HK-2 (cell line): ENCODE results near the gene METTL23.
"Not testable (repeated sequence)": the region's sequence is repeated elsewhere in the genome, so short reads cannot be mapped to it uniquely, and the experiment has no call there.

Experiments used
- DNase-seq: peaks from one replicate; pipeline ENCODE4 v3.0.0-alpha.2; 2018; ENCODE audit not compliant: unreplicated experiment

Gene METTL23

DNA sequence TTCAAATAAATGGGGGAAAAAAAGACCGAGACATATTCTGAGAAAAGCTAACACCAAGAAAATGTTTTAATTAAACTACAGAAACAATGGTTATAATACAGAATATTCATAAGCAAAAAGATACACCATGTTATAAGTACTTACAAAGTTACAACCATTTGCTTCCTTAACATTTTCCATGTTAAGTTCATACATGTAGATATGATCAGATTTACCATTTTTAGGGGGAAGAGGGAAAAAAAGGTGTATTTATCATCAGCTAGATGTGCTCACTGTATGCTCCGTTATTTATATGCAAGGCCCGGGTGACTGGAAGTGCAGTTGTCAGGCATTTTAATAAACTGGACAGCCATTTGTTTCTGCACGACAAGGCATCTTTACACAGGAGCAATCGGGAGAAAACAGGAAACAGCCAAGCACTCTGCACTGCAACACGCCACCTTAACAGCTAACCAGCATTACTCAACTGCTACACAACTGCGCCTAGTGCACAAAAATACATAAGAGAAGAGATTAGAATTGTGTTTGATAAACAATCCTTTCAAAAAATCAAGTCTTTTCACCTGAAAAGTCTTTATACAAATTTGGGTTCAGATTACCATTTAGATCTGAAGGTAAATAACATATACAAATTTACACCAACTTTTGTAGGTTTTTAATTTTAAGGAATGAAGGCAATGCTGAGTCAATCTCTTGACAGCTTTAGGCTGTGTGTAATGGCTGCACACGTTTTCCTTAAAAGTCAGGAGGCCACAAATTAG, 7.6 kb downstream of the METTL23 start:
- DNase-seq: no peak

DNA sequence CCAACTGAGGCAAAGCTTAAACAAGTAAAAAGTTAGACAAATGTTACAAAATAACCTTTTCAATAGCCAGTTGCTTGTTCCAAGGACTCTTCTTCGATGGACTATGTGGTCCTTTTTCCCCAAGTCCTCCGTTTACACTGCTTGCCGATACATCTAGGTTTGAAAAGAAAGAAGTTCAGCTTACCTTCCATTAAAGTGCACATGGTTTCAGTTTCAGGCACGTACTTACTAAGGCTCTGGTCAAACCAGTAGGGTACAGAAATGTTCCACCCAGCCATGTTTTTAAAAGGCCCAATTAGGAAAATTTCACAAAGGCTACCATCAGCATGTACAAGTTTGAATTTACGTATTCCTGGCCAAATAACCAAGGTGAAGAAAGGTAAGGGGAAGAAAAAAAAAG, 8.4 kb downstream of the METTL23 start:
- no peak for DNase-seq

DNA sequence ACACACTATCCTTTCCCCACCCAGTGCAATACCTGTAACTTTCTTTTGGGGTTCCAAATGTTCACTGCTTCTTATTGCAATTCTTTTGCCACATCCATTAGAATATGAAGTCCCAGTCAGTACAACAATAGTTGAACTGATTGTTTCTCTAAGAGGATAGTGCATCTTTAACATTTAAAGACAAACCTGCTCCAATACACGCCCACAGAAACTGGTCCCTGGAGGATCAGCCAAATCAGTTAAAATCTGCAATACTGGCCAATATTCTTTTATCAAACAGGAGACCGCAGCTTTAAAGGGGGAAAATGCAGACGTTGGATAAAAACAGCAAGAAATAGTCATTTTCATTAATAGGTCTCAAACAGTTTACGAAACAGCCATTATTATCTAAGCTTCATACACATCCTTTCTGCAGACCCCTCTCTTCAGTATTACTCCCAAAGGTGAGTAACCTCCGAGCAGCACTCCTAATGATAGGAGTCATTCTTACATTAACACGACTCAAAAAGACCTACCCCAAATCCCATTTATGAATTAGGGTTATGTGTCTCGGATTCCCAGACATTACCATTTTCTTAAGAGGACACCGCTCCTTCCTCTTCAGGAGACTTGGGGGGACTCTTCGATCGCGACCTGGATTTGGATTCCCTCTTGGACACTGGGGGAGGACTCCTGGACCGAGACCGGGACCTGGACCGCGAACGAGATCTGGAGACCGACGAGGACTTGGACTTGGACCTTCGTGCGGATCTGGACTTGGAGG, 9.1 kb downstream of the METTL23 start:
- DNase-seq: no peak

DNA sequence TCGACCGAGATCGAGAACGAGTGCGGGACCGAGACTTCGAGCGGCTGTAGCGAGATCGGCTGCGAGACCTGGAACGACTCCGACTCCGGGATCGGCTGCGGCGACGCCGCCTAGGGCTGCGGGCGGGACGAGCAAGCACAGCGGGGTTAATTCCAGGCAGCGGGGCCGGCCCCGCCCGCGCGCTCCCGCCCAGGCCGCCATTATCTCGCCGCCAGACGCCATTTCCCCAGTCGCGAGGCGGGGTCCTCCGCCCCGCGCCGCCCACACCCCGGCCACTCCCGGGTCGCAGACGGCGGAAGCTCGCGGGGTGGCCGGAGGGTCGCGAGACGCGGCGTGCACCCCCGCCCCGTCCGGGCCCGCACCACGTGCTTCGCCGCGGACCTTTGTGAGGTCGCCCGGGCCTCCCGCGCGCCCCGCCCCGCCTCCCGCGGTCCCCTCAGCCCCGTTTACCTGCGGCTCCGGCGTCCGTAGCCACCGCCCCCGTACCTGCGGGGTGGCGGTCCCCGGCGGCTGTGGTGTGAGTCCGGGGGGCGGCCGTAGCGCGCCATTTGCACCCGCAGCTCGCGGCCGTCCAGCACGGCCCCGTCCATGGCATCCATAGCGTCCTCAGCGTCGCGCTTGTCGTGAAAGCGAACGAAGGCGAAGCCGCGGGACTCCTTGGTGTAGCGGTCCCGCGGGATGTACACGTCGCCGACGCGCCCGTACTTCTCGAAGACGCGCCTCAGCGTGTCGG, 9.9 kb downstream of the METTL23 start:
- peak; percentile 44 for DNase-seq

DNA sequence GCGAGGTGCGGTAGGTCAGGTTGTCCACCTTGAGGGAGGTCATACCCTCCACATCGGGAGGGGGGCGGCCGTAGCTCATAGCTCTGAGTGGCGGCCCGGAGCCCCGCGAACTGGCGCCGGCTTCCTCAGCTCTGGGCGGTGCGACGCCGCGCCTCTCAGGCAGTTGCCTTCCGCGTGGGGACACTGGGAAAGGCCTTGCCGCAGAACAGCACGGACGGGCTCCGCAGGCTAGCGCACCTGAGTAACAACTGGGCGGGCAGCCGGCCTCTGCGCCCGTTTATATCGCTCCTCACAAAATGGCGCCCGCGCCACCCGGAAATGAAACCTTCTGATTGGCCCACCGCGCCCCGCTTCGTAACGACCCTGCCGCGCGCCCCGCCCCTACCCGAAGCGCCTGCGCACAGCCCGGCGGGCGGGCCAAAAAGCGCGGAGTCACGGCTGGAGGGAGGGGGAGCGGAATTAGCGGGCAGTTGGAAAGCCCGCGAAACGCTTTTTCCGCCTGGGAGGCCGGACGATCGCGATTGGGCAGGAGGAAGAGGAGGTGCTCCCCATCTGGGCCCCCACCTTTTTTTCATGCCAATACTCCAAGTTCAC, 10.5 kb downstream of the METTL23 start, which contains the start of gene SRSF2:
Gene SRSF2 (minus strand): TSS at position 250 of the 594 bp plus-strand sequence. CDS start 171 bp downstream, at position 79.
- DNase-seq: peak; percentile 99

DNA sequence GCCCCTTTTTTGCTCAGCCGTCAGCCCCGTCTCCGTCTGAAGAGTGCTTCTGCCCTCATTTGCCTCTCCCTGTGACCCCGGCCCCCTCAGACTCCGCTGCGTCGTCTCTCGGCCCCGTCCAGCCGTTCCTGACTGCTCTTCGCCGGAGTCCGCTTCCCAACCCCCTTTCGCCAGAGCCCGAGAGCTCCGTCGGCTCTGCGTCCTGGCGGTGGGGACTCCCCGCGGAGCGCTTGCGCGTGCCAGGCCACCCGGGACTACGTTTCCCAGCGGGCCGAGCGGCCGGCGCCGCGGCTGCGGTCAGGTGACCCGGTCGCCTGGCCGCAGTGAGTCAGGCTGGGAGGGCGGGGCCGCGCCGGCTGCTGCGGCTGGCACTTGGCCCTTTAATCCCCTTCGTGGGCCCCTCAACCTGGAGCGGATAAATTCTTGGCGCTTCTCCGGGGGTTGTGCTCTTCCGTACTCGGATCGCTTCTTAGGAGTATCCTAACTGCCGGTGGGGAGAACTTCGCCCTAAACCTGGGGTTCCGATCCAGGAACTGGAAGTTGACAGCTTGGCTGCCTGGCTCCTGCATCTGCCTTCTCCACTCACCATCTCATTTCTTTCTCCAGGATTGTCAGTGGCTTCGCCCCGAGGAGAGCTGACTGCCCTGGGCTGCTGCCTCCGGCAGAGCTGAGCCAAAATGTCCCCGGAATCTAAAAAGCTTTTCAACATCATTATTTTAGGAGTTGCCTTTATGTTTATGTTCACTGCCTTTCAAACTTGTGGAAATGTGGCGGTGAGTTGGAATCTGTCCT, 11.2 kb downstream of the METTL23 start, which contains the start of gene MFSD11:
Gene MFSD11 (plus strand): TSS at position 444 of the 792 bp plus-strand sequence. CDS start 234 bp downstream, at position 678.
- peak; percentile 92 for DNase-seq

DNA sequence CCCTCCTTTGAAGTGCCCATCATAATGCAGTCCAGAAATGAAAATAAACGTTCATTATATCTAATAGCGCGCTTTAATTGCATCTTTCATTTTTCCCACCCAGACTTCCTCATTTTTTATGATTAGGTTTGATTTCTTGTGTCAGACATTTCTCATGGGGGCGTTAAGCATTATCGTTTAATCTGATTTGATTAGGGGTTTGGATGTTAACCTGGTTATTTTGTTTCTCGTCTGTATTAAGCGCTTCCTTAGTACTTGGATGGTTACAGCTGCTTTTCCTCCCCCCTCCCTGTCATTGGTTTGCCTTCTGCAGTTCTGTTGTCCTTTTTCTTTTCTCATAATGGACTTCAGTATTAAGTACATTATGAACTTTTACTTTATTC, 11.8 kb downstream of the METTL23 start:
- no peak for DNase-seq

DNA sequence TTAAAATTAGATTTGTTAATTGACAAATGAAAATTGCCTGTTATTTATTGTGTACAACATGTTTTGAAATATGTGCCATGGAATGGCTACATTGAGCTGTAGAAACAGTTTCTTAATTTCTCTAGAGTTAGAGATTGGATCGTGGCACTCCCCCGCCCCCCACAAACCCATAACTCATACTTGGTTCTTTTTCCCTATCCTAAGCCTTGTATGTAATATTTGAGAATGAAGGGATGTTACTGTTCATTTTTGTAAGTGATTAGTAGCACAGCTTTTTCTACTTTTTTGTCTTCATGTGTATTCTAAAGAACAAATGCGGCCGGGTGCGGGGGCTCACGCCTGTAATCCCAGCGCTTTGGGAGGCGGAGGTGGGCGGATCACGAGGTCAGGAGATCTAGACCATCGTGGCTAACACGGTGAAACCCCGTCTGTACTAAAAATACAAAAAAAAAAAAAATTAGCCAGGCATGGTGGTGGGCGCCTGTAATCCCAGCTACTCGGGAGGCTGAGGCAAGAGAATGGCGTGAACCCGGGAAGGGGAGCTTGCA, 13.0 kb downstream of the METTL23 start:
- DNase-seq: not testable (repeated sequence)

DNA sequence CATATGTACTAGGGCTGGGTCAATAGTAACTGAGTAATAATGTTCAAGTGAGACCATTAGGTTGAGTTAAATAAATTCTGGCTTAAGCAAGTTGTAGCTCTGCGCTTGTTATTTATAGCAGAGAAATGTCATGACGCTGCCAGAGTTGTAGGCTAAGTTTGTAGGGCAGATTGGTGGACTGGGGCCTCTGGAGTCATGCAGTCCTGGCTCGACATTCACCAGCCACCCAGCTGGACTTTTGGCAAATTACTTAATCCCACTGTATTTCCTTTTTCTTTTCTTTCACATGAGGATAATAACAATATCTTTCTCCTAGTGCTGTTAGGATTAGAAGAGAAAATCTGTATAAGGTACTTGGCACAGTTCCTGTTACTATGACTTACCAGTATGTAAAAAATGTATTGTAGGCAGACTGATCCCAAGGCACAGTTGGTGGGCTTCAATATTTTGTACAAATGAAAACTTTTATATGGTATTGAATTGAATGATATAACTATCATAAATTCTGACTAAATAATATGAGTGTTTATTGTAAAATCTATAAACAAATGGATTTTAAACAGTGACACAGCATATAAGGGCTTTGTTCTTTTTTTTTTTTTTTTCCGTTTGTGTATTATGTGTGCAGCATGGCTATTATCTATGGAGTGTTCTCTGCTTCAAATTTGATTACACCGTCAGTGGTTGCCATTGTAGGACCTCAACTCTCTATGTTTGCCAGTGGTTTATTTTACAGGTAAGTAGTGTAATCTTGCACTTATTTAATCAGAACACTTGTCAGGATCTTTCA, 13.9 kb downstream of the METTL23 start:
- no peak for DNase-seq

DNA sequence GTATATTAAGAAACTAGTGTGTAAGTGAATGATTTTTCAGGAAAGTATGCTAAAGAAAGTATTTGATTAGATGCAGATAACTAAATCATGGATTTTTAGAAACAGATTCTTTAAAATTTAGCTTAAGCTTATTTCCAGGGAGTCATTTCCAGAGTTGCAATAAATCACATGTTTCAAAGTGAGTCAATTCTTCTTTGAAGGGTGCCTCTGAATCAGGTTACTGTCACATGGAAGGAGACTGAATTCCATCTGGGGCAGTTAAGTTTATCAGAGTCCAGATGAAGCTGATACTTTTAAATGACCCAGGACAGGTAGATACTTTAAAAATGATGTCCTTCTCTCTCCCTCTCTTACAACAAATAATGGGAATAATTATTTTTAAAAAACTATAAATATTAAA, 16.3 kb downstream of the METTL23 start:
- DNase-seq: no peak

DNA sequence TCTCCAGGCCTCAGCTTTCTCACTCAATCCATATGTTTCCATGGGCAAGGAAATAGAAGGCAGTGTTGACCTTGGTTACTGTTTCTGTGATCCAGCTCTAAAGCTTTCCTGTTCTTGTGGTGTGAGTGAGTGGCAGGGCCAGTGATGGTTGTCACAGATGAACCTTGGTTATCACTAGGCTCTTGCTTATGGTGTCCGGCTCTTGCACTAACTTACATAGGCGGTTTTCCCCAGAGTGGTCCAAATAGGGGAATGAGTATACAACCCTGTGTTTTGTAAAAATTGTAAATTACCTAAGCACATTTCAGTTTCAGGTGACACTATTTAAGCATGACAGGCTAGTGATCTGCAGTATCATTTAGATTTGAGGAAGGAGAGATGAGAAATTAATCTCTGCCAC, 18.1 kb downstream of the METTL23 start:
- no peak for DNase-seq

DNA sequence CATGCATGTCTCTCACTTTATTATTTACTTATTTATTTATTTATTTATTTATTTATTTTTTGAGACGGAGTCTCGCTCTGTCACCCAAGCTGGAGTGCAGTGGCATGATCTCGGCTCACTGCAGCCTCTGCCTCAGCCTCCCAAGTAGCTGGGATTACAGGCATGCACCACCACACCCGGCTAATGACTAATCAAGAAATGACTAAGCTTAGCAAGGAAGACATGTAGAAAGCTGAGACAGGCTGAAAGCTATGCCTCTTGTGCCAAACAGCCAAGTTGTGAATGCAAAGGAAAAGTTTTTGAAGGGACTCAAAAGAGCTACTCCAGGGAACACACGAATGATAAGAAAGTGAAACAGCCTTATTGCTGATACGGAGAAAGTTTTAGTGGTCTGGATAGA, 19.1 kb downstream of the METTL23 start:
- not testable (repeated sequence) for DNase-seq

DNA sequence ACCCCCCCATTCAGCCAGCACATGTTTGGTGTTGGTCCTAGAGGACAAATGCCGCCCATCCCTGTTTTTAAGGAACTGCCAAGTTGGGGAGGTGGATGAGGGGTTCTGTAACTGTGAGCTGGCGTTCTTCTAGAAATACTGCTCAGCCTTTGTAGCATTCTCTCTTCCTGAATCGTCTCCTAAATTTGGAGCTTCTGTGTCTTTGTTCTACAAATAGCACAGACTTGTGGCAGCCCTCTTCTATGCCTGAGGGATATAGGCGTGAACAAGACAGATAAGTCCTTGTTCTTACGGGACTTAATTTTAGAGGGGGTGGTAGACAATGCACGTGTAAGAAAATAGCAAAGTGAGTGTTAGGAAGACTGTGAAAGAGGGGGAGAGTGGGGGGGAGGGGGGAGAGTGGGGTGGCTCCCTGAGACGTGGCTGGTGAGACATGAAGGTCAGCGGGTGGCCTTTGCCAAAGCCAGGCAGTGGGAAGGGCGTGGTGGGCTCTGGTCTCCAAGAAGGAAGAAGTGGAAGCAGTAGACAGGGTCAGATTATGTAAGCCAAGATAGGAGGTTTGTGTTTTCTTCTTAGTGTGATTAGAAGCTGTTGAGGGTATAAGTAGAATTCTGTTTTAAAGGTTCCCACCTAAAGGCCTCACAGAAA, 21.2 kb downstream of the METTL23 start:
- no peak for DNase-seq

DNA sequence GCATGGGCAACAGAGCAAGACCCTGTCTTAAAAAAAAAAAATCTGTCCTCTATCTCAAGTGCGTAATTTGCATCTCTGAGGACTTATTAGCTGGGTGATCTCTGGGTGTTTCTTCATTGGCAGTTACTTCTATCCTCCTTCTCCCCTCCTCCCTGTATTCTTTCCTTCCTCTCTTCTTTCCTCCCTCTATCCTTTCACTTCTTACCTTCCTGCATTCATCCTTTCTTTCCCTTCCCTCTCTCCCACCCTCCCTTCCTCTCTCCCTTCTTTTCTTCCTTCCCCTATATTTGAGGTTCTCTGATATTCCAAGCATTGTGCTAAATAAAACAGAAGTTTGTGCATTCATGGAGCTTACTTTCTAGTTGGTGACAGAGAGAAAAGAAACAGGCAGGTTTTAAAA, 22.0 kb downstream of the METTL23 start:
- no peak for DNase-seq

DNA sequence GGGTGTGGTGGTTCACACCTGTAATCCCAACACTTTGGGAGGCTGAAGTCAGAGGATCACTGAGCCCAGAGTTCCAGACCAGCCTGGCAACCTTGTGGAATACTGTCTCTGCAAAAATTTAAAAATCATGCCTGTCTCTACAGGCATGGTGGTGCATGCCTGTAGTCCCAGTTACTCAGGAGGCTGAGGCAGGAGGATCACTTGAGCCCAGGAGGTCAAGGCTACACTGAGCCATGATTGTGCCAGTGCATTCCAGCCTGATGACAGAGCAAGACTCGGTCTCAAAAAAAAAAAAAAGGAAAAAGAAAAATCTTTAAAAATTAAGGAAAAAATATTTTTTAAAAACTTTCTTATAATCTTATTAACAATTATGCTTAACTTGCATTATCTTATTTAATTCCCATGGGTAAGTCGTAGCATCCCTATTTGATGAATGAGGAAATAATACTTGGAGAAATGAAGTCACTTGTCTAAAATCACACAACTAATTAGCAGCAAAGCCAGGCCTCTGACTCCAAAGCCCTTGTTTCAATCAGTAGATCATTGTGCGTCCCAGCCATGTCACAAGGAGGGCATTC, 24.9 kb downstream of the METTL23 start:
- DNase-seq: no peak

DNA sequence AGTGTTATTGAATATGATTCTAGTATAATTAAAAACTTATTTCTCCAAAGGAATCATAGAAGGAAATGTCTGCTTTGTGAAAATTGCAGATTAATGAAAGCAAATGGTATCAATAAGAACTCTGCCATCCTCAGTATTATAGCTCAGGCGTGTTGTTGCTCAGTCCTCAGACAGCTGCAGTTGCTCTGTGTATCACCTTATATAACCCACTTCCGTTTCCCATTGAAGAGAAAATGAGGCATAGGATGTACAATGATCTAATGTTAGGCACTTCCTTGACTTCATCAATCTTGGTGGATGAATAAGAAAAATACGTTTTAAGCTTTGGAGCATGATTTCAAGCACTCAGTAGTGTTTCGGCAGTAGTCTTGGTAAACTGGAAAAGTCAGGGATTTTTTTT, 25.4 kb downstream of the METTL23 start:
- no peak for DNase-seq

DNA sequence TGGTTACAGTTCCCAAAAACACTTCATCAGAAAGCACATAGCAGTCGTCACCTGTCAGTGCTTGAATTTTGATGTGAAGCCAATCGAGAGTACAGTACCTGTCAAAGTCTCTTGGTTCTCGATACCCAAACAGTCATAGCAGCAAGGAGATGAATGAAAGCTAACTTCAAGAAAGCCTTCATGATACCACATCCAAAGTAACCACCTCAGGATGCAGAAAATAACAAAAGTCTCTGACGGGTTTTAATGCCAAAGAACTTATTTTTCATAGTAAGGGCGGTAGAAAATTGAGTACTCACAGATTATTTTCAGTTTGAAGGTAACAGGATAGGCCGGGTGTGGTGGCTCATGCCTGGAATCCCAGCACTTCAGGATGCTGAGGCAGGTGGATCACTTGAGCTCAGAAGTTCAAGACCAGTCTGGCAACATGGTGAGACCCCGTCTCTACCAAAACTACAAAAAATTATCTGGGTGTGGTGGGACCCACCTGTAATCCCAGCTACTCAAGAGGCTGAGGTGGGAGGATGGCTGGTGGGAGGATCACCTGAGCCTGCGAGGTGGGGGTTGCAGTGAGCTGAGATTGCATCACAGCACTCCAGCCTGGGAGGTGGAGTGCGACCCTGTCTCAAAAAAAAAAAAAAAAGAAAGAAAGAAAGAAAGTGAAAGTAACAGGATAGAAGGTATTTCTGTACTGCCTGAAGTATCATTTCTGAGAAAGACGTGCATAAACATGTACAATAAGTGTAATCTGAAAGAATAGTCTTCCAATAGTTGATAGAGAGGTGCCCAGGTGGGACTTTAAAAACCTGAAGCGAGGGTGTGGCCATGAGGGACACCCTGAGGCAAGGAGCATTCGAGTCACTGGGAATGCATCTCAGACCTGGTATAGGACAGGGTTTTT, 26.7 kb downstream of the METTL23 start:
- no peak for DNase-seq

DNA sequence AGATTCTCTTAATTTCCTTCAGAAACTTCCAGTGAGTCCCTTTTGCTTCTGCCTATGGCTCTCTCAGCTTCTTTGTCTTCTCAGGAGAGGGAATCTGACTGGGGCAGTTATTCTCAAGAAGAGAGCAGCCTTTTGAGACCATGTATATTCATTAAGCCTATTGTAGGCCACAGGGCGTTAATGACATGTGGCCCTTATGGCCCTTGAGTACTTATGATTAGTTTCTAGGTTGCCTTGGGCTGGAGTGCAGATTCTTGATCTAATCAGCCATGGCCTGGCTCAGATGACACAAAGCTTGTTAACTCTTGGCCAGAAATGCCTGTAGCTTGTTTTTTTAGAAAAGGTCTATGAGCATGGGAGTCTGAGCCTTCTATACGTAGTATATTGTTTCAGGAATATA, 28.6 kb downstream of the METTL23 start:
- no peak for DNase-seq
